SK-N-SH treated with all-trans-retinoic acid at 6 μM for 48 hours (cell line): ENCODE data around the gene CENPT.

Experiments used
- ATAC-seq: fragments of 200-7000 bp; cut with Tn5 transposase; 3 replicates; pipeline ENCODE4 v1.9.1; 2020; ENCODE audit warnings: mild to moderate bottlenecking, moderate library complexity
- ARNTL ChIP-seq: fragments of 450-650 bp; formaldehyde crosslinking; IDR thresholded peaks from 2 replicates; pipeline ENCODE4 v1.5.0; 2020; ENCODE audit warnings: low read depth, mild to moderate bottlenecking, moderate library complexity, borderline replicate concordance
- BACH2 ChIP-seq: fragments of 250-450 bp; sonication (Bioruptor Pico); IDR thresholded peaks from 2 replicates; pipeline ENCODE4 v1.9.0; 2021; ENCODE audit warnings: mild to moderate bottlenecking, borderline replicate concordance
- CSDC2 ChIP-seq: fragments of 250-450 bp; sonication (Bioruptor Pico); IDR thresholded peaks from 2 replicates; pipeline ENCODE4 v1.5.0; 2020; ENCODE audit warnings: mild to moderate bottlenecking, moderate library complexity
- ESRRG ChIP-seq: fragments of 250-450 bp; sonication (Bioruptor Pico); IDR thresholded peaks from 2 replicates; pipeline ENCODE4 v1.6.1; 2021; ENCODE audit warnings: mild to moderate bottlenecking
- GLIS3 ChIP-seq: fragments of 250-450 bp; sonication (Bioruptor Pico); IDR thresholded peaks from 2 replicates; pipeline ENCODE4 v1.5.0; 2020; ENCODE audit warnings: mild to moderate bottlenecking, moderate library complexity
- OSR1 ChIP-seq: fragments of 250-450 bp; sonication (Bioruptor Pico); IDR thresholded peaks from 2 replicates; pipeline ENCODE4 v1.8.0; 2022; ENCODE audit warnings: moderate library complexity, mild to moderate bottlenecking, inconsistent platforms
- PPARA ChIP-seq: fragments of 250-450 bp; sonication (Bioruptor Pico); IDR thresholded peaks from 2 replicates; pipeline ENCODE4 v1.5.0; 2020; ENCODE audit warnings: mild to moderate bottlenecking, borderline replicate concordance
- RARB ChIP-seq: fragments of 250-450 bp; sonication (Bioruptor Pico); IDR thresholded peaks from 2 replicates; pipeline ENCODE4 v1.8.0; 2021; ENCODE audit warnings: mild to moderate bottlenecking, moderate library complexity
- SNAI2 ChIP-seq: fragments of 250-450 bp; sonication (Bioruptor Pico); IDR thresholded peaks from 2 replicates; pipeline ENCODE4 v1.5.0; 2020; ENCODE audit warnings: mild to moderate bottlenecking, moderate library complexity
- TOX ChIP-seq: fragments of 250-450 bp; sonication (Bioruptor Pico); IDR thresholded peaks from 2 replicates; pipeline ENCODE4 v1.8.0; 2021; ENCODE audit warnings: mild to moderate bottlenecking, moderate library complexity, borderline replicate concordance
- ZC3H10 ChIP-seq: fragments of 250-450 bp; sonication (Bioruptor Pico); IDR thresholded peaks from 2 replicates; pipeline ENCODE4 v1.5.1; 2021; ENCODE audit warnings: mild to moderate bottlenecking, moderate library complexity
- ZFP3 ChIP-seq: fragments of 250-450 bp; sonication (Bioruptor Pico); IDR thresholded peaks from 2 replicates; pipeline ENCODE4 v1.5.0; 2020; ENCODE audit warnings: mild to moderate bottlenecking, moderate library complexity
- ZFP30 ChIP-seq: fragments of 450-650 bp; formaldehyde crosslinking; IDR thresholded peaks from 2 replicates; pipeline ENCODE4 v1.5.0; 2022; ENCODE audit warnings: mild to moderate bottlenecking, moderate library complexity
- ZNF8 ChIP-seq: fragments of 450-650 bp; formaldehyde crosslinking; IDR thresholded peaks from 2 replicates; pipeline ENCODE4 v1.5.0; 2020; ENCODE audit warnings: mild to moderate bottlenecking, moderate library complexity
- TF ChIP-seq, protein P1 (sequence below): fragments of 250-450 bp; sonication (Bioruptor Pico); IDR thresholded peaks from 2 replicates; pipeline ENCODE4 v1.5.1; 2020; ENCODE audit warnings: low read depth, mild to moderate bottlenecking, moderate library complexity
- TF ChIP-seq, protein P2 (sequence below): fragments of 250-450 bp; sonication (Bioruptor Pico); IDR thresholded peaks from 2 replicates; pipeline ENCODE4 v1.5.0; 2020; ENCODE audit warnings: mild to moderate bottlenecking, moderate library complexity
- TF ChIP-seq, protein P3 (sequence below): fragments of 250-450 bp; sonication (Bioruptor Pico); IDR thresholded peaks from 2 replicates; pipeline ENCODE4 v1.5.1; 2021; ENCODE audit warnings: mild to moderate bottlenecking, moderate library complexity
- TF ChIP-seq, protein P4 (sequence below): fragments of 250-450 bp; sonication (Bioruptor Pico); IDR thresholded peaks from 2 replicates; pipeline ENCODE4 v1.8.0; 2021; ENCODE audit warnings: low read depth, mild to moderate bottlenecking, moderate library complexity, borderline replicate concordance

The CENPT gene

DNA sequence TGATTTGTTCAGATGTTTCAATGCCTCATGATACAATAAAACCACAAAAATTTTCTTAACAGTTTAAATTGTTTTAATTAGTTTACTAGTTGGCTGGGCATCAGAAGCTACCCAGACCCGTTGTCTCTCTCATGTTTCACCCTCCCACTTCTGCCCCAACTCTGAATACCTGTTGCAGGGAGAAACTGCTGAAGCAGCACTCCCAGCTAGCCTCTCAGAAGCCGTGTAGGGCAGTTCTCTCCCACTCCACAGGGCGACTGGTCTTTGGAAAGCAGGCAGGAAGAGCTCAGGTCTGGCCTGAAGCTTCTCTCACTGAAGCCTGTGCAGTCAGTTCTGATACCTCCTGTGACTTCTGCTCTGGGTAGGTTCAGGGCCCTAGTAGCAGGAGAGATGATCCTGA, 23.8 kb upstream of the CENPT start:
- ATAC-seq = no peak
- no peak for TF ChIP-seq SNAI2 (CRISPR knock-in tag)
- TF ChIP-seq OSR1 (CRISPR knock-in tag) = no peak
- no peak for TF ChIP-seq RARB (CRISPR knock-in tag)
- no peak for TF ChIP-seq CSDC2 (CRISPR knock-in tag)

DNA sequence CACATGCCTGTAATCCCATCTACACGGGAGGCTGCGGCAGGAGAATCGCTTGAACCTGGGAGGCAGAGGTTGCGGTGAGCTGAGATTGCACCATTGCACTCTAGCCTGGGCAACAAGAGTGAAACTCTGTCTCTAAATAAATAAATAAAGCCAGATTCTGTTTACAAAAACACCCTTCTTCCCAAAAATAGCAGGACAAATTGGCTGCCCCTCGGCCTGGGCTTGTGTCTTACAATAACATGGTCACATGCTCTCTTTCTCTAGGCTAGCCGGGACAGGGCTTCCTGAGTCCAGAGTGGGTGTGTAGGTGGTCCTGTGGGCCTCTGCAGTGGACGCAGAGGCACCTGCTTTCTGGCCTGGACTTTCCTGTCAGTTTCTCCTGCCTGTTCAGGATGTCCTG, 22.2 kb upstream of the CENPT start:
- TF ChIP-seq, protein P1, sequence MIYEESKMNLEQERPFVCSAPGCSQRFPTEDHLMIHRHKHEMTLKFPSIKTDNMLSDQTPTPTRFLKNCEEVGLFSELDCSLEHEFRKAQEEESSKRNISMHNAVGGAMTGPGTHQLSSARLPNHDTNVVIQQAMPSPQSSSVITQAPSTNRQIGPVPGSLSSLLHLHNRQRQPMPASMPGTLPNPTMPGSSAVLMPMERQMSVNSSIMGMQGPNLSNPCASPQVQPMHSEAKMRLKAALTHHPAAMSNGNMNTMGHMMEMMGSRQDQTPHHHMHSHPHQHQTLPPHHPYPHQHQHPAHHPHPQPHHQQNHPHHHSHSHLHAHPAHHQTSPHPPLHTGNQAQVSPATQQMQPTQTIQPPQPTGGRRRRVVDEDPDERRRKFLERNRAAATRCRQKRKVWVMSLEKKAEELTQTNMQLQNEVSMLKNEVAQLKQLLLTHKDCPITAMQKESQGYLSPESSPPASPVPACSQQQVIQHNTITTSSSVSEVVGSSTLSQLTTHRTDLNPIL (CRISPR knock-in tag) = no peak
- TF ChIP-seq RARB (CRISPR knock-in tag) = no peak
- TF ChIP-seq, protein P2, sequence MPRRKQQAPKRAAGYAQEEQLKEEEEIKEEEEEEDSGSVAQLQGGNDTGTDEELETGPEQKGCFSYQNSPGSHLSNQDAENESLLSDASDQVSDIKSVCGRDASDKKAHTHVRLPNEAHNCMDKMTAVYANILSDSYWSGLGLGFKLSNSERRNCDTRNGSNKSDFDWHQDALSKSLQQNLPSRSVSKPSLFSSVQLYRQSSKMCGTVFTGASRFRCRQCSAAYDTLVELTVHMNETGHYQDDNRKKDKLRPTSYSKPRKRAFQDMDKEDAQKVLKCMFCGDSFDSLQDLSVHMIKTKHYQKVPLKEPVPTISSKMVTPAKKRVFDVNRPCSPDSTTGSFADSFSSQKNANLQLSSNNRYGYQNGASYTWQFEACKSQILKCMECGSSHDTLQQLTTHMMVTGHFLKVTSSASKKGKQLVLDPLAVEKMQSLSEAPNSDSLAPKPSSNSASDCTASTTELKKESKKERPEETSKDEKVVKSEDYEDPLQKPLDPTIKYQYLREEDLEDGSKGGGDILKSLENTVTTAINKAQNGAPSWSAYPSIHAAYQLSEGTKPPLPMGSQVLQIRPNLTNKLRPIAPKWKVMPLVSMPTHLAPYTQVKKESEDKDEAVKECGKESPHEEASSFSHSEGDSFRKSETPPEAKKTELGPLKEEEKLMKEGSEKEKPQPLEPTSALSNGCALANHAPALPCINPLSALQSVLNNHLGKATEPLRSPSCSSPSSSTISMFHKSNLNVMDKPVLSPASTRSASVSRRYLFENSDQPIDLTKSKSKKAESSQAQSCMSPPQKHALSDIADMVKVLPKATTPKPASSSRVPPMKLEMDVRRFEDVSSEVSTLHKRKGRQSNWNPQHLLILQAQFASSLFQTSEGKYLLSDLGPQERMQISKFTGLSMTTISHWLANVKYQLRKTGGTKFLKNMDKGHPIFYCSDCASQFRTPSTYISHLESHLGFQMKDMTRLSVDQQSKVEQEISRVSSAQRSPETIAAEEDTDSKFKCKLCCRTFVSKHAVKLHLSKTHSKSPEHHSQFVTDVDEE (CRISPR knock-in tag) = no peak
- no peak for TF ChIP-seq ZFP3
- no peak for TF ChIP-seq ZFP30
- no peak for TF ChIP-seq ZNF8 (CRISPR knock-in tag)
- TF ChIP-seq ARNTL (CRISPR knock-in tag) = no peak
- ATAC-seq = no peak

DNA sequence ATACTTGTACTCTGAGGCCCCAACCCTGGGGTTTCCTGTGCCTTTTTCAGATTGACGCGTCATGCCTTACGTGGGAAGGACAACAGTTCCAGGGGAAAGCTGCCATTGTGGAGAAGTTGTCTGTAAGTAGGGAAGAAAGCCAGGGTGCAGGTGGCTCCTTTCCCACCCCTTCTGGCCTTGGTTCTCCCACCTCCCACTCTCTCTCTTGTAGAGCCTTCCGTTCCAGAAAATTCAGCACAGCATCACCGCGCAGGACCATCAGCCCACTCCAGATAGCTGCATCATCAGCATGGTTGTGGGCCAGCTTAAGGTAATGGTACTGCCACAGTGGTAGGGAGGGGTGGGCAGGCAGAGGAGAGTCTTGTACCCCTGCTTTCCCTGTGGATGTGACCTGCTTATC, 20.8 kb upstream of the CENPT start:
- TF ChIP-seq ZC3H10 = no peak
- TF ChIP-seq ZFP30 = no peak
- TF ChIP-seq, protein P1 (CRISPR knock-in tag) = no peak
- no peak for TF ChIP-seq GLIS3 (CRISPR knock-in tag)
- no peak for TF ChIP-seq ARNTL (CRISPR knock-in tag)
- no peak for TF ChIP-seq ESRRG (CRISPR knock-in tag)
- no peak for TF ChIP-seq ZNF8 (CRISPR knock-in tag)
- no peak for TF ChIP-seq TOX
- no peak for TF ChIP-seq PPARA
- no peak for ATAC-seq

DNA sequence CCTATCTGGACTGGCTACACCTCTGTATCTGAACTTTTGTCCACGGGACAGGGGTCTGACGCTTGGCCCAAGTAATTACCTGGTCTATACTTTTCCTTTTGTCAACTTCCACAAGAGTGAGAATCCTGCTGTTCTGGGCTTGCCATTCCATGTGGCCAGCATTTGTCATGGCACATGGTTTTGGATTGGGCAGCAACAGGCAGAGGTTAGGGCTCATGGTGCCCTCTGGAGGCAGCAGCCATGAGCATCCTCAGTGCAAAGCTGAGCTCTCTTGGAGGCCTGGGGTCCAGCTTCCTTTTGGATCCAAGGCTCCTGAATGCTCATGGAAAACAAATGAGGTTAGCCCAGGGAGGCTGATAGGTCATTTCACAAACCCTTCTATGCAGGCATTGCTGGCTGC, 17.8 kb upstream of the CENPT start:
- TF ChIP-seq, protein P3, sequence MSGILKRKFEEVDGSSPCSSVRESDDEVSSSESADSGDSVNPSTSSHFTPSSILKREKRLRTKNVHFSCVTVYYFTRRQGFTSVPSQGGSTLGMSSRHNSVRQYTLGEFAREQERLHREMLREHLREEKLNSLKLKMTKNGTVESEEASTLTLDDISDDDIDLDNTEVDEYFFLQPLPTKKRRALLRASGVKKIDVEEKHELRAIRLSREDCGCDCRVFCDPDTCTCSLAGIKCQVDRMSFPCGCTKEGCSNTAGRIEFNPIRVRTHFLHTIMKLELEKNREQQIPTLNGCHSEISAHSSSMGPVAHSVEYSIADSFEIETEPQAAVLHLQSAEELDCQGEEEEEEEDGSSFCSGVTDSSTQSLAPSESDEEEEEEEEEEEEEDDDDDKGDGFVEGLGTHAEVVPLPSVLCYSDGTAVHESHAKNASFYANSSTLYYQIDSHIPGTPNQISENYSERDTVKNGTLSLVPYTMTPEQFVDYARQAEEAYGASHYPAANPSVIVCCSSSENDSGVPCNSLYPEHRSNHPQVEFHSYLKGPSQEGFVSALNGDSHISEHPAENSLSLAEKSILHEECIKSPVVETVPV = no peak
- TF ChIP-seq ZFP30 = no peak
- TF ChIP-seq SNAI2 (CRISPR knock-in tag) = no peak
- TF ChIP-seq, protein P4, sequence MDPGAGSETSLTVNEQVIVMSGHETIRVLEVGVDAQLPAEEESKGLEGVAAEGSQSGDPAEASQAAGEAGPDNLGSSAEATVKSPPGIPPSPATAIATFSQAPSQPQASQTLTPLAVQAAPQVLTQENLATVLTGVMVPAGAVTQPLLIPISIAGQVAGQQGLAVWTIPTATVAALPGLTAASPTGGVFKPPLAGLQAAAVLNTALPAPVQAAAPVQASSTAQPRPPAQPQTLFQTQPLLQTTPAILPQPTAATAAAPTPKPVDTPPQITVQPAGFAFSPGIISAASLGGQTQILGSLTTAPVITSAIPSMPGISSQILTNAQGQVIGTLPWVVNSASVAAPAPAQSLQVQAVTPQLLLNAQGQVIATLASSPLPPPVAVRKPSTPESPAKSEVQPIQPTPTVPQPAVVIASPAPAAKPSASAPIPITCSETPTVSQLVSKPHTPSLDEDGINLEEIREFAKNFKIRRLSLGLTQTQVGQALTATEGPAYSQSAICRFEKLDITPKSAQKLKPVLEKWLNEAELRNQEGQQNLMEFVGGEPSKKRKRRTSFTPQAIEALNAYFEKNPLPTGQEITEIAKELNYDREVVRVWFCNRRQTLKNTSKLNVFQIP (CRISPR knock-in tag) = no peak
- TF ChIP-seq BACH2 (CRISPR knock-in tag) = no peak
- no peak for TF ChIP-seq TOX
- TF ChIP-seq, protein P2 (CRISPR knock-in tag) = no peak
- TF ChIP-seq CSDC2 (CRISPR knock-in tag) = no peak
- no peak for TF ChIP-seq RARB (CRISPR knock-in tag)
- TF ChIP-seq ZNF8 (CRISPR knock-in tag) = no peak
- no peak for TF ChIP-seq PPARA
- TF ChIP-seq, all 23 proteins: peak for 0
- ATAC-seq = peak; percentile 87
